Loucy (cell line): ENCODE data around the gene DOK6.

ENCODE experiments used
- H2AFZ ChIP-seq: fragments of 200-600 bp; sonication (generic); 2 replicates; pipeline ENCODE4 v1.6.0; 2016; ENCODE audit warnings: antibody characterized with exemption, mild to moderate bottlenecking, low read length, moderate library complexity
- H3F3A ChIP-seq: fragments of 200-600 bp; 2 replicates; pipeline ENCODE4 v1.6.0; 2016; ENCODE audit warnings: antibody characterized with exemption, low read depth, mild to moderate bottlenecking
- H3K27me3 ChIP-seq: fragments of 200-600 bp; sonication (generic); 2 replicates; pipeline ENCODE4 v1.6.1; 2014; ENCODE audit warnings: low read length, mild to moderate bottlenecking; ENCODE audit not compliant: insufficient read depth, poor library complexity, severe bottlenecking
- H3K36me3 ChIP-seq: fragments of 200-600 bp; sonication (generic); 2 replicates; pipeline ENCODE4 v1.6.1; 2016; ENCODE audit warnings: low read length; ENCODE audit not compliant: insufficient read depth
- H3K4me1 ChIP-seq: fragments of 200-600 bp; sonication (generic); 2 replicates; pipeline ENCODE4 v1.5.1; 2014; ENCODE audit warnings: low read length, mild to moderate bottlenecking; ENCODE audit not compliant: insufficient read depth, poor library complexity, severe bottlenecking
- H3K4me2 ChIP-seq: fragments of 200-600 bp; sonication (generic); 2 replicates; pipeline ENCODE4 v1.6.0; 2014; ENCODE audit warnings: antibody characterized with exemption, low read length, low read depth, mild to moderate bottlenecking; ENCODE audit not compliant: poor library complexity, severe bottlenecking
- H3K4me3 ChIP-seq: fragments of 200-600 bp; sonication (generic); 2 replicates; pipeline ENCODE4 v1.5.1; 2014; ENCODE audit warnings: low read length, mild to moderate bottlenecking, mixed read lengths; ENCODE audit not compliant: poor library complexity, severe bottlenecking
- H3K79me2 ChIP-seq: fragments of 200-600 bp; sonication (generic); 2 replicates; pipeline ENCODE4 v1.6.1; 2014; ENCODE audit warnings: low read length; ENCODE audit not compliant: insufficient read depth
- H3K9ac ChIP-seq: fragments of 200-600 bp; sonication (generic); 2 replicates; pipeline ENCODE4 v1.6.0; 2014; ENCODE audit warnings: mild to moderate bottlenecking, low read depth, low read length, moderate library complexity; ENCODE audit not compliant: poor library complexity, severe bottlenecking
- H3K9me2 ChIP-seq: fragments of 200-600 bp; sonication (generic); replicated peaks from 2 replicates; pipeline ENCODE4 v1.6.1; 2016; ENCODE audit warnings: low read depth, low read length, mixed read lengths
- H3K9me3 ChIP-seq: fragments of 200-600 bp; sonication (generic); 2 replicates; pipeline ENCODE4 v1.6.1; 2014; ENCODE audit warnings: mild to moderate bottlenecking, antibody characterized with exemption, low read length, low read depth; ENCODE audit not compliant: insufficient read depth
- H4K20me1 ChIP-seq: fragments of 200-600 bp; sonication (generic); 2 replicates; pipeline ENCODE4 v1.6.0; 2014; ENCODE audit warnings: antibody characterized with exemption, low read length, mild to moderate bottlenecking; ENCODE audit not compliant: insufficient read depth, poor library complexity, severe bottlenecking
- CTCF ChIP-seq: fragments of 200-600 bp; sonication (generic); conservative IDR thresholded peaks from 2 replicates; pipeline ENCODE4 v1.5.1; 2014; ENCODE audit warnings: mild to moderate bottlenecking, antibody characterized with exemption, low read length
- EZH2phosphoT487 ChIP-seq: fragments of 200-600 bp; IDR thresholded peaks from 2 replicates; pipeline ENCODE4 v1.6.1; 2018; ENCODE audit warnings: antibody characterized with exemption, mild to moderate bottlenecking, moderate library complexity, borderline replicate concordance

DOK6 gene

GRCh38 chr18:69383186-69383585 is 17.5 kb upstream of the DOK6 start:
- no peaks in the 10 kb centered on the region for H3K36me3 ChIP-seq
- no peaks in the 10 kb centered on the region for H3K9me2 ChIP-seq
- H3K27me3 ChIP-seq = no peaks in the 10 kb centered on the region
- H3K4me1 ChIP-seq = no peaks in the 10 kb centered on the region
- no peaks in the 10 kb centered on the region for H3K9me3 ChIP-seq
- TF ChIP-seq EZH2phosphoT487 (no peak), CTCF (no peak)
- H3F3A ChIP-seq = no peaks in the 10 kb centered on the region
- H3K79me2 ChIP-seq = no peaks in the 10 kb centered on the region
- H4K20me1 ChIP-seq = no peaks in the 10 kb centered on the region
- no peak overlapping the region for H2AFZ ChIP-seq
- no peak overlapping the region for H3K4me3 ChIP-seq
- H3K4me2 ChIP-seq = no peak overlapping the region
- H3K9ac ChIP-seq = no peak overlapping the region

- Histone ChIP-seq H3K9me3 (no peaks in the 10 kb centered on the region), H3K4me2 (no peak overlapping the region), H3K36me3 (no peaks in the 10 kb centered on the region), H3K79me2 (no peaks in the 10 kb centered on the region), H3K4me1 (no peaks in the 10 kb centered on the region), H3F3A (no peaks in the 10 kb centered on the region), H3K9ac (no peak overlapping the region), H3K9me2 (no peaks in the 10 kb centered on the region), H3K4me3 (no peak overlapping the region), H2AFZ (no peak overlapping the region), H4K20me1 (no peaks in the 10 kb centered on the region), H3K27me3 (no peaks in the 10 kb centered on the region)
- TF ChIP-seq EZH2phosphoT487 (no peak), CTCF (no peak)
Observed at GRCh38 chr18:69387186-69387585, 13.5 kb upstream of the DOK6 start.

- no peak for TF ChIP-seq CTCF
- no peak for TF ChIP-seq EZH2phosphoT487
- Histone ChIP-seq H3K27me3 (no peaks in the 10 kb centered on the region), H3K79me2 (no peaks in the 10 kb centered on the region), H3K9ac (no peak overlapping the region), H3K9me3 (no peaks in the 10 kb centered on the region), H3K9me2 (no peaks in the 10 kb centered on the region), H3F3A (no peaks in the 10 kb centered on the region), H4K20me1 (no peaks in the 10 kb centered on the region), H2AFZ (no peak overlapping the region), H3K4me3 (no peak overlapping the region), H3K4me1 (no peaks in the 10 kb centered on the region), H3K36me3 (no peaks in the 10 kb centered on the region), H3K4me2 (no peak overlapping the region)
Observed at GRCh38 chr18:69388222-69388621, 12.5 kb upstream of the DOK6 start.
